Left ventricle myocardium superior (tissue), 1 donor: Measurements from ENCODE around the gene RASGRP2. TPM values are rescaled to one million over a fixed set of nuclear protein-coding genes. Genes with fewer than 3 reads are reported as not detected.

Source experiments
- ATAC-seq: fragments of 200-7000 bp; cut with Tn5 transposase; one replicate; pipeline ENCODE4 v1.9.1; 2020; ENCODE audit warnings: mild to moderate bottlenecking, moderate library complexity
- DNase-seq: peaks from one replicate; pipeline ENCODE4 v3.0.0-alpha.2; 2020
- intact Hi-C: fragments of 100-400 bp; cut with micrococcal nuclease; formaldehyde crosslinking; loops from one replicate; pipeline ENCODE4 v1.11.0; 2022
- total RNA-seq: library from RNA; stranded (reverse); fragmentation: NEBNext Ultra II Directional; extraction: Animal tissue kit (Norgen Biotek cat#: 25700); gene quantifications from one replicate; pipeline ENCODE4 v1.2.1, GENCODE V29; 2021
- donor health status: DM: no; HTN: yes; CAD: no; lungs with severe emphysema.

RASGRP2 gene
- total RNA-seq, 1 donor from 2014 or later = 44.5 TPM

GRCh38 chr11:64724863-64725532 is 18.9 kb downstream of the RASGRP2 start:
- no peak for ATAC-seq
- intact Hi-C loops = no loop called here
- no peak for DNase-seq

- ATAC-seq (no peak), DNase-seq (no peak)
- intact Hi-C loops = no loop called here
Measured at GRCh38 chr11:64723907-64724862, 19.8 kb downstream of the RASGRP2 start.

GRCh38 chr11:64723117-64723906 is 20.6 kb downstream of the RASGRP2 start, which contains the start of gene NRXN2:
Gene NRXN2 (minus strand): TSS chr11:64723197. CDS start chr11:64713699, 9,498 bp downstream.
- intact Hi-C loops = no loop called here
- peak; percentile 92 for DNase-seq
- ATAC-seq = peak; percentile 99

- DNase-seq (no peak), ATAC-seq (no peak)
- intact Hi-C loops = no loop called here
Measured at GRCh38 chr11:64722141-64723065, 21.5 kb downstream of the RASGRP2 start.

- intact Hi-C loops = no loop called here
- ATAC-seq (no peak), DNase-seq (no peak)
Measured at GRCh38 chr11:64721359-64721699, 22.6 kb downstream of the RASGRP2 start.

- intact Hi-C loops = no loop called here
- no peak for DNase-seq
Measured at GRCh38 chr11:64720640-64721358, 23.1 kb downstream of the RASGRP2 start.

GRCh38 chr11:64720167-64720566 is 23.8 kb downstream of the RASGRP2 start:
- no peak for DNase-seq
- intact Hi-C loops = no loop called here

More at GRCh38 chr11:64720640-64721358, 23.1 kb downstream of the RASGRP2 start:
- ATAC-seq = no peak

GRCh38 chr11:64719406-64719805 is 24.5 kb downstream of the RASGRP2 start:
- intact Hi-C loops = no loop called here
- DNase-seq (no peak), ATAC-seq (no peak)

More at GRCh38 chr11:64720167-64720566, 23.8 kb downstream of the RASGRP2 start:
- no peak for ATAC-seq

DNA sequence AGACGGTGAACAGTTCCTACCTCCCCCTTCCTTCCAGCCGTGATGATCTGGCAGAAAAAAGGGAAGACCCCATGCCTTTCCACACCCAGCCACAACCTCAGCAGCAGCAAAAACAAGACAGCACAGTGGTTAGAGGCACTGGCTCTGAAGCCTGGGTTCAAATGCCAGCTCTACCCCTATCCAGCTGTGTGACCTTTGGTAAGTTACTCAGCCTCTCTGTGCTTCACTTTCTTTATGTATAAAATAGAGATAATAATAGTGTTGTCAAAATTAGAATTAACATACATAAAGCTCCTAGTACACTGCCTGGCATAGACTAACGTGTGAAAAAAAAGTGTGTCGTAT is 25.2 kb downstream of the RASGRP2 start:
- intact Hi-C loops = no loop called here
- no peak for DNase-seq
- no peak for ATAC-seq

GRCh38 chr11:64718084-64718779 is 25.7 kb downstream of the RASGRP2 start:
- no peak for ATAC-seq
- no peak for DNase-seq

GRCh38 chr11:64717268-64717578 is 26.7 kb downstream of the RASGRP2 start:
- intact Hi-C loops = no loop called here
- DNase-seq = no peak
- ATAC-seq = no peak

More at GRCh38 chr11:64718084-64718779, 25.7 kb downstream of the RASGRP2 start:
- intact Hi-C loops = no loop called here

DNA sequence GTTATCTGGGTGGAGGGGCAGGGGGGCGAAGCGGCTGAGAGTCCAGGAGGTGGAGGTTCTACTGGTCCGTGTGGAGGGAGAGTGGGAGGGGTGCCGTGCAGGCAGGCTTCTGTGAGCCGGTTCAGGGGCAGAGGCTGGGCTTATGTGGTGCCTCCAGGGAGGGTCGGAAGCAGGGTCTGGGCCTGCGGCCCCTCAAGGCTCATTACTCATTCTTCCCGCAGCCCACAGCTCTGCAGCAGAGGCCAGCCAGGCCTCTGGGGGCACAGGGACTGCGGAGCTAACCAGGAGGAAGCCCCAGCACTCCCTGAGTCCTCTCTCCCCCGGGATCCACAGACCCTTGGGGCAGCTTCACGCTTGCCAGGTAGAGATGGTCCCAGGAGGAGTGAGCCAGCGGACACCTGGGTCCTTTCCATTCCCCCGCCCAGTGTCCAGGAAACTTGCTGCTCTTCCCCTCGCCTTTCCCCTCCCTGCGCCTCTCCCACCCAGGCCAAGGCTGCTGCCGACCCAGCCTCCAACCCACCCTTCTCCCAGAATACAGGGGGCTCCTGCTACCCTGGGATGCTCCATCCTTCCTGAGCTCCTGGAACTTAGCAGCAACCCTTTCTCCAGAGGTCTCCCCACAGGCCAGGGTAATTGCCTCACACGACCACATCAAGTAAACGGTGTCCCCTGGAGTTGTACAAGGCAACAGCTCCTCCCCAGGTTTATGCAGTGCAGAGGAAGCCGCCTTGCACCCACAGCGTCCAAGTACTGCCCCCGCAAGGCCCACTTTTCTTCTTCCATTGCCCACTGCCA is 27.3 kb downstream of the RASGRP2 start:
- no peak for ATAC-seq
- intact Hi-C loops = no loop called here
- no peak for DNase-seq

DNA sequence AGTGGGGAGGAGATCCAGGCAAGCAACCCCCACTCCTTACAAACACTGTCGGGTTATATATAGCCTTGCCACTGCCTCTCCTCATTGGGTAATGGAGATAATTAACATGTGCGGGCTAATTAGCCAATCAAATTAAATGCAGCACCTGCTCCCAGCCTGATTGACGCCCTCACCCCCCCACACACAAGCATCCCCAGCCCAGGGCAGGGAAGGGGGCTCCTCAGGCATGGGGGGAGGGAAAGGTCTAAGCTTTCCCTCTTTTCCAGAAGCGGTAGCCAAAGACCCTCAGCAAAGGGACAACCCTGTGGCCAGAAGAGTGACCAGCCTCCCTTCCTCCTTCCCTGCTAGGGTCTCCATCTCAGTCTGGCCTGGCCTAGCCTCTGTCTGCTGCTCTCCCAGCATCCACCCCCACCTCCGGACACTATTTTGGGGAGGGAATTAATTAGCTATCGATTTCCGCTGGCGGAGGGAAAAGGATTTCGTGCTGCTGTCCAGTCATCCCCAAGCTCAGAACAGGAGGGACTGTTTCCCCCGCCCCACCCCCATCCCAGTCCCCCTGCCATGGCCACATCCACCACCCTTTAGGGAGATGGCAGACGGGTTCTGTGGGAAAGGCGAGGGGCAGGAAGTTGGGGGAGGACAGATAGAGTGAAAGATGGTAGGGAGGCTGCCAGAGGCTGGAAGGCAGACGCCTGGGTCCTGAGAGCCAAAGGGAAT is 28.0 kb downstream of the RASGRP2 start:
- intact Hi-C loops = no loop called here
- ATAC-seq (no peak), DNase-seq (no peak)

GRCh38 chr11:64715110-64715509 is 28.8 kb downstream of the RASGRP2 start:
- ATAC-seq (no peak), DNase-seq (no peak)
- intact Hi-C loops = no loop called here

DNA sequence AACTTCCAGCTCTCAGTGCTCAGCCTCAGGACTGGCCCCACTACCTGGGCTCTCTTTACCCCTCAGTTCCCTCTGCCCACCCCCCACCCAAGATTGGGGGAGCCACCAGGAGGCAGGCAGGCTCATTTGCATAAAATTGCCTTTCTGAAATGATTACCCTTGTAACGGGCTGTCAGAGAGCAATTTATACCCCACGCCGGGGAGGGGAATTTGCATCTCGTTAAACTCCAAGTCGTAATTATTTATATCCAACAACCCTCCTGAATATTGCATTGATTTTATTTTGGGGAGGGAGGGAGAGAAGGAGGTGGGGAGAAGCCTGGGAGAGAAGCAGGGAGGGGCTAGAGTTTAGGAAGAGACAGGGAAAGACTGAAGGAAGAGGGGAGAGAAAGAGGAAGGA is 29.3 kb downstream of the RASGRP2 start:
- DNase-seq = no peak
- intact Hi-C loops = no loop called here
- no peak for ATAC-seq

DNA sequence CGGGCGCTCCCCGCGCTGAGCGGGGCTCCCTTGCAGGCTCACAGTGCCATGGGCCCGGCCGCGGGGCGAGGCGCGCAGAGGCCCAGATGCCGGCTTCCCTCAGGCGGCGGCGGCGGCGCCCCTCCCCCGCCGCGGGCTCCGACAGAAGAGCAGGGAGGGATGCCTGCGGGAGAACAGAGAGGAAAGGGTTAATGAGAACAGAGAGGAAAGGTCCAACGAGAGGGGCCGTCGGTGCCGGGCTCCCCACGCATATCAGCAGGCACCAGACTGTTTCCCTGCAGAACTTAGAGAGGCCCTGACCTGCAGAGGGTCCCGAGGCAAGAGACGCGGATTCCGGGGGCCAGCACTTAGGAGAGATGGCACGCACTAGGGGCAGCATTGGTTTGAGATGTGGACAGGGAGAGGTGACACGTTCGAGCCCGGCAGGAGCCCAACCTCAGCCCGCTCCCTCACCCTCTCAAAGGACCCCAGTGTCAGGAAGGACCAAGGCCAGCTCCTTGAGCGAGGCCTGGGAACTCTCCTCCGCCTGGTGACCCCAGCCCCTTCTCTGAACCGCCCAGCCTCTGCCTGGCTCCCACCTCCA is 30.1 kb downstream of the RASGRP2 start:
- intact Hi-C loops = no loop called here
- ATAC-seq = no peak
- DNase-seq = no peak
